ENCODE data around the gene FAM187B.
"Not testable (repeated sequence)": the region's sequence is repeated elsewhere in the genome, so short reads cannot be mapped to it uniquely, and the experiment has no call there.

FAM187B gene

GRCh38 chr19:35216016-35216832, 12.3 kb downstream of the FAM187B start:
- in situ Hi-C loops (cut with HindIII; ENCODE audit: low sequenced_read_pairs), result no loop called here

GRCh38 chr19:35214766-35215422, 13.6 kb downstream of the FAM187B start:
- in situ Hi-C loops (cut with HindIII; ENCODE audit: low sequenced_read_pairs), result no loop called here

GRCh38 chr19:35213663-35214632, 14.6 kb downstream of the FAM187B start:
- in situ Hi-C loops (cut with HindIII; ENCODE audit: low sequenced_read_pairs), result no loop called here

GRCh38 chr19:35212241-35212640, 16.3 kb downstream of the FAM187B start:
- in situ Hi-C loops (cut with HindIII; ENCODE audit: low sequenced_read_pairs), result no loop called here

- in situ Hi-C loops (cut with HindIII; ENCODE audit: low sequenced_read_pairs), result no loop called here
Observed at GRCh38 chr19:35211545-35212230, 16.9 kb downstream of the FAM187B start.

GRCh38 chr19:35209646-35210045, 18.9 kb downstream of the FAM187B start:
- in situ Hi-C loops (cut with HindIII; ENCODE audit: low sequenced_read_pairs), result no loop called here

GRCh38 chr19:35208121-35208520, 20.4 kb downstream of the FAM187B start:
- in situ Hi-C loops (cut with HindIII; ENCODE audit: low sequenced_read_pairs), result no loop called here

- in situ Hi-C loops (cut with HindIII; ENCODE audit: low sequenced_read_pairs), result no loop called here
Observed at GRCh38 chr19:35207391-35207871, 21.1 kb downstream of the FAM187B start.

- in situ Hi-C loops (cut with HindIII; ENCODE audit: low sequenced_read_pairs), result no loop called here
Observed at GRCh38 chr19:35206855-35207254, 21.7 kb downstream of the FAM187B start.

- in situ Hi-C loops (cut with HindIII; ENCODE audit: low sequenced_read_pairs), result no loop called here
Observed at GRCh38 chr19:35206379-35206778, 22.2 kb downstream of the FAM187B start.

- in situ Hi-C loops (cut with HindIII; ENCODE audit: low sequenced_read_pairs), result no loop called here
Observed at GRCh38 chr19:35205733-35206323, 22.7 kb downstream of the FAM187B start.

- in situ Hi-C loops (cut with HindIII; ENCODE audit: low sequenced_read_pairs), result no loop called here
Observed at GRCh38 chr19:35204799-35205732, 23.5 kb downstream of the FAM187B start.

- in situ Hi-C loops (cut with HindIII; ENCODE audit: low sequenced_read_pairs), result no loop called here
Observed at GRCh38 chr19:35202722-35203688, 25.5 kb downstream of the FAM187B start.

GRCh38 chr19:35199481-35199880, 29.1 kb downstream of the FAM187B start:
- in situ Hi-C loops (cut with HindIII; ENCODE audit: low sequenced_read_pairs), result no loop called here

GRCh38 chr19:35196861-35197260, 31.7 kb downstream of the FAM187B start:
- in situ Hi-C loops (cut with HindIII; ENCODE audit: low sequenced_read_pairs), result not testable (repeated sequence)

- in situ Hi-C loops (cut with HindIII; ENCODE audit: low sequenced_read_pairs), result no loop called here
Observed at GRCh38 chr19:35195830-35196229, 32.7 kb downstream of the FAM187B start.

- in situ Hi-C loops (cut with HindIII; ENCODE audit: low sequenced_read_pairs), result no loop called here
Observed at GRCh38 chr19:35194012-35194984, 34.2 kb downstream of the FAM187B start.
